ENCODE data around the gene CNTD1.

- no peak for TF ChIP-seq POLR2A (IDR thresholded peaks at IDR 0.05)
- TF ChIP-seq, protein P1, sequence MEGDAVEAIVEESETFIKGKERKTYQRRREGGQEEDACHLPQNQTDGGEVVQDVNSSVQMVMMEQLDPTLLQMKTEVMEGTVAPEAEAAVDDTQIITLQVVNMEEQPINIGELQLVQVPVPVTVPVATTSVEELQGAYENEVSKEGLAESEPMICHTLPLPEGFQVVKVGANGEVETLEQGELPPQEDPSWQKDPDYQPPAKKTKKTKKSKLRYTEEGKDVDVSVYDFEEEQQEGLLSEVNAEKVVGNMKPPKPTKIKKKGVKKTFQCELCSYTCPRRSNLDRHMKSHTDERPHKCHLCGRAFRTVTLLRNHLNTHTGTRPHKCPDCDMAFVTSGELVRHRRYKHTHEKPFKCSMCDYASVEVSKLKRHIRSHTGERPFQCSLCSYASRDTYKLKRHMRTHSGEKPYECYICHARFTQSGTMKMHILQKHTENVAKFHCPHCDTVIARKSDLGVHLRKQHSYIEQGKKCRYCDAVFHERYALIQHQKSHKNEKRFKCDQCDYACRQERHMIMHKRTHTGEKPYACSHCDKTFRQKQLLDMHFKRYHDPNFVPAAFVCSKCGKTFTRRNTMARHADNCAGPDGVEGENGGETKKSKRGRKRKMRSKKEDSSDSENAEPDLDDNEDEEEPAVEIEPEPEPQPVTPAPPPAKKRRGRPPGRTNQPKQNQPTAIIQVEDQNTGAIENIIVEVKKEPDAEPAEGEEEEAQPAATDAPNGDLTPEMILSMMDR (IDR thresholded peaks at IDR 0.05): no peak
Measured at GRCh38 chr17:42787266-42787665, 11.4 kb upstream of the CNTD1 start.

Data from lower leg skin (tissue), 3 donors.